NCI-H774 (cell line): ENCODE measurements around the gene MFN2.
"Not testable (repeated sequence)": the region's sequence is repeated elsewhere in the genome, so short reads cannot be mapped to it uniquely, and the experiment has no call there.

Experiments used
- DNase-seq: peaks from one replicate; lab custom pipeline; 2025; lab: John Stamatoyannopoulos, UW

Gene MFN2

GRCh38 chr1:11999236-11999635 lies 19.0 kb downstream of the MFN2 start:
- no peak for DNase-seq

DNA sequence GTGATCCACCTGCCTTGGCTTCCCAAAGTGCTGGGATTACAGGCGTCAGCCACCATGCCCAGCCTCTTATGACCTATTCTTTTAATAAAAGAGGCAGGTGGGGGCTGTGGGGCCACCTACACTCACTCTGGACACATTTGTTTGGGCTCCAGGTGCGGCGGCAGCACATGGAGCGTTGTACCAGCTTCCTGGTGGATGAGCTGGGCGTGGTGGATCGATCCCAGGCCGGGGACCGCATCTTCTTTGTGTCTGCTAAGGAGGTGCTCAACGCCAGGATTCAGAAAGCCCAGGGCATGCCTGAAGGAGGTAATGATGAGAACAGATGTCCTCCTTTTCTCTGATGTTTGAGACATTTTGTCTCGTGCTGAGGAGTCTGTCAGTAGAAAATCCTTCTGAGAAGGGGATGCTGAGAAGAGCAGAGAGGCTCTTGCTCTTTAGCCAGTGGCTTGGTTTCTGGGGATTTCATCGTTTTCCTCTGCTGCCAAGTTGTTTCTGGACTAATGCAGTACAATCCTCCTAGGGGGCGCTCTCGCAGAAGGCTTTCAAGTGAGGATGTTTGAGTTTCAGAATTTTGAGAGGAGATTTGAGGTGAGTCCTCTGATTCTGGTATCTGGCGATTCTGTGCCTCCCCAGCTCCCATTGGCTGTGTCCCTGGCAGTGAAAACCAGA lies 21.1 kb downstream of the MFN2 start:
- DNase-seq: no peak

GRCh38 chr1:12001996-12002493 lies 21.8 kb downstream of the MFN2 start:
- no peak for DNase-seq

DNA sequence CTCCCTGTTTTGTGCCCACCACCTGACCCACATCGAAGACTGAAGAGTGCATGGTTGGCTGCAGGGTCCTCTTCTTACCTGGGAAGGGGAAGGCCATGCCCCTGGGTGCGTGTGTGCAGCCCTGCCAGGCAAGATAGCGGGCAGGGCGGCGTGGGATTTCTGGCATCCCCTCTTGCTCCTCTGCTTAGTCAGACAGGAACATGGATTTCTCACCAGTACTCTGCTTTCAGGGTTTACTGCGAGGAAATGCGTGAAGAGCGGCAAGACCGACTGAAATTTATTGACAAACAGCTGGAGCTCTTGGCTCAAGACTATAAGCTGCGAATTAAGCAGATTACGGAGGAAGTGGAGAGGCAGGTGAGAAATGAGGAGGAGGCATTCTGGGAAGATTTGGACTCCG lies 23.5 kb downstream of the MFN2 start:
- DNase-seq: no peak

DNA sequence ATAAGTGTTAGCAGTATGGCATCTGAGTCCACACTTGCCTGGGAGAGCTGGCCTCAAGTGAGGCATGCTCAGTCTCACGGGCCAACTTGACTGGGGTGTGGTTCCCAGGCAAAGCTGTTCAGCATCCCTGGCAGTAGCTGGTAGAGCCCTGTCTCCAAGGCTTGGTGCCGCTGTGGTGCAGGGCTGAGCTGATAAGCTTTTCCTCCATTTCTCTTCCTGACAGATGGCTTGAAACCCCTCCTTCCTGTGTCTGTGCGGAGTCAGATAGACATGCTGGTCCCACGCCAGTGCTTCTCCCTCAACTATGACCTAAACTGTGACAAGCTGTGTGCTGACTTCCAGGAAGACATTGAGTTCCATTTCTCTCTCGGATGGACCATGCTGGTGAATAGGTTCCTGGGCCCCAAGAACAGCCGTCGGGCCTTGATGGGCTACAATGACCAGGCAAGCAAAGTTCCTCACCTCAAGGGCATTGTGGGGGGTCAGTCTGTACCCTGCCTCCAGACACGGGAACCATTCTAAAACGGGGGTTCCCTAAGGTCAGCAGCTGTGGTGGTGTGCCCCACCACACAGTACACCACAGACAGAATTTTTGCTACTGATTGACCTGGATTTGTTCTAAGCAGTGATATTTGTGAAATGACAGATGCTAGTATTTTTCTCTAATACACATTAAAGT lies 25.4 kb downstream of the MFN2 start:
- DNase-seq: no peak

DNA sequence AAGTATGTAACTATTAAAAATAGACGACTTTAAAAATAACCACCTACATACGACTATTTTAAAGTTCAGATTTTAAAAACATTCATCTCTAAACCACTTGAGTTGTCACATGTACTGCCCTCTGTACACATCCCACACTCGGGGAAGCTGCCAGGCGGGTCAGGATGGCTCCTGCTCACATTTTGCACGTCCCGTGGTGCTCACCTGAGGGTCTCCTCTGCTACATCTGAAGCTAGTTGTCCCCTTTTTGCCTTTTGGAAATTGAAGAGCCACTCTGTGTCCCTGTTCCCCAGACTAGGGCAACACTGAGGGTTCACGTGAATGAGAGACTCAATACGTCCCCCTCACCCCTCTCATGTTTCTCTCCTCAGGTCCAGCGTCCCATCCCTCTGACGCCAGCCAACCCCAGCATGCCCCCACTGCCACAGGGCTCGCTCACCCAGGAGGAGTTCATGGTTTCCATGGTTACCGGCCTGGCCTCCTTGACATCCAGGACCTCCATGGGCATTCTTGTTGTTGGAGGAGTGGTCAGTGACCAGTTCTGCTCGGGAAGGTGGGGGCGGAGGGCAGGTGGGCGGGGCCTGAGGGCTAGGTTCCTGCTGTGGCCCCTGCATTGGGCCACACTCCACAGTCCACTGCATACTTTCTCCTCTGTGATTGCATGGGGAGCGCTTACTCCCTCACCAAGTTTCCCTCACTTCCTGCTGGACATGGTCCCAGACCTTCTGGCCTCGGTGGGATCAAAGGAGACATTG lies 26.1 kb downstream of the MFN2 start:
- DNase-seq: no peak

- DNase-seq: no peak
Measured at GRCh38 chr1:12007204-12007603, 27.0 kb downstream of the MFN2 start.

DNA sequence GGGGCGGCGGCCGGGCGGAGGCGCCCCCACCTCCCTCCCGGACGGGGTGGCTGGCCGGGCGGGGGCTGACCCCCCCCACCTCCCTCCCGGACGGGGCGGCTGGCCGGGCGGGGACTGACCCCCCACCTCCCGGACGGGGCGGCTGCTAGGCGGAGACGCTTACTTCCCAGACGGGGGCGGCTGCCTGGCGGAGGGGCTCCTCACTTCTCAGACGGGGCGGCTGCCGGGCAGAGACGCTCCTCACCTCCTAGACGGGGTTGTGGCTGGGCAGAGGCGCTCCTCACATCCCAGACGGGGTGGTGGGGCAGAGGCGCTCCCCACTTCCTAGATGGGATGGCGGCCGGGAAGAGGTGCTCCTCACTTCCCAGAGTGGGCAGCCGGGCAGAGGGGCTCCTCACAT lies 28.1 kb downstream of the MFN2 start:
- not testable (repeated sequence) for DNase-seq

DNA sequence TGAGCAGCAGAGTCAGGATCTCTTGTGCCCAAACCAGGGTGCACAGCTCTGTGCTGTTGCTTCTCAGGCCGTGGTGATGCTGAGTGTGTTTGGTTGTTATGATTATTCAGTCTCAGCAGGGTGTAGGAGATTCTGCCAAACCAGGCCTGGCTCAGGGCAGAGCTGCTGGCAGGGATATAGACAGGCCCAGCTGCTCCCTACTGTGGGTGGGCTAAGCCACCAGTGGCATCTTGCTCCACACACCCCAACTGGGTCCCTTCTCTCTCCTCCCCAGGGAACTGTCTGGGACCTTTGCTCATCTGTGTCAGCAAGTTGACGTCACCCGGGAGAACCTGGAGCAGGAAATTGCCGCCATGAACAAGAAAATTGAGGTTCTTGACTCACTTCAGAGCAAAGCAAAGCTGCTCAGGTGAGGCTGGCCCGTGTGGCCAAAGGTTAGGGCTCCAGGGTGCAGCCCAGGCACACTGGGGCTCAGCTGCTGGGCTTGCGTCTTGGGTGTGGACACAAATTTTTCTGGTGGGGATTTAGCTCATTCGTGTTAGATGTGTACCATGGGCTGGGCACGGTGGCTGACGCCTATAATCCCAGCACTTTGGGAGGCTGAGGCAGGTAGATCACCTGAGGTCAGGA lies 29.2 kb downstream of the MFN2 start:
- no peak for DNase-seq

- no peak for DNase-seq
Measured at GRCh38 chr1:12010746-12011570, 30.7 kb downstream of the MFN2 start.

DNA sequence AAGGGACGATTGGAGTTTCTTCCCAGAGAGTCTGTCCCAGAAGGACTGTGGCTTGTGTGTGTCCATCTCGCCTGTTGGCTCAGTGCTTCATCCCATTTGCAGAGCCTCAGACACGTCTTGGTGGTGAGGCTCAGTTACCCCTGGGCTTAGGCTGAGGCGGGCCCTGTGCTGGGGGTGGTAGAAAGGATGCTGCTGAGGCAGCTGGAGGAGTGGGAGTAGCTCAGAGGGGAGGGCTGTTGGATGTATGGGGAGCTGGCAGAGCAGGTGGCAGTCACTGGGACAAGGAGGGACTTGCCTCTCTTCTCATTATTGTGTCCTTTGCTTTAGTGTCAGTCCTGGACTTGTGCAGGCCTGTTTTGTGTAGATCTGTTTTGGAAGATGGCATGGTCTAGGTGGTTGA lies 31.8 kb downstream of the MFN2 start:
- DNase-seq: no peak

GRCh38 chr1:12012560-12013316 lies 32.5 kb downstream of the MFN2 start:
- DNase-seq: no peak

GRCh38 chr1:12014141-12014991 lies 34.1 kb downstream of the MFN2 start:
- no peak for DNase-seq

GRCh38 chr1:12015001-12015491 lies 34.8 kb downstream of the MFN2 start:
- DNase-seq: no peak

- no peak for DNase-seq
Measured at GRCh38 chr1:12015499-12015898, 35.3 kb downstream of the MFN2 start.

GRCh38 chr1:12016182-12016581 lies 35.9 kb downstream of the MFN2 start:
- no peak for DNase-seq

DNA sequence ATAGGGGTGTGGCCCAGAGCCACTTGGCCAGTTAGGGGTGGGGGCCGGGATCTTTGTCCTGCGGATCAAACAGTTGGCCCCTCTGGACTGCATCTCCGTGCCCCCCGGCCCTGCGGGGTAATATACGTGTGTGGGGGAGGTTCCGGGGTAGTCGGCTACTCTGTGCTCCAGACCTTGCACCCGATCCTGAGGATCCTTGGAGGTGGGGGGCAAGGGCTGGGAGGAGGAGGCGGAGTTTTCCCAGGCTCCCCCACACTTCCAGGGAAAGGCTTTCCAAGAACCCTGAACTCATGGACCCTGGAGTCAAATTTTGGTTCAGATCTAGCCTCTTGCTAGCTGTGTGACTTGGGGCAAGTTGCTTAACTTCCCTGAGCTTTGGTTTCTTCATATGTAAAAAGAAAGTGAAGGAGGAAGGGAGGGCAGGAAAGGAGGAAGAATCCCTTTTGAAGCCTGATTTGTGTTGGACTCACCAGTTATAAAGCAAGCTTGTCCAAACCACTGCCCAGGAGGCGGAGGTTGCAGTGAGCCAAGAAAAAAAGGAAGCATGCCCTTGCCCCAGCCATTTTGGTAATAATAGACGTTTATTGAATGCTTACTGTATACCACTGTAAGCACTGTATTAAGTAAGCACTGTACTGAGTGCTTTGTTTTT lies 39.7 kb downstream of the MFN2 start:
- DNase-seq: no peak

GRCh38 chr1:12021616-12022015 lies 41.4 kb downstream of the MFN2 start:
- DNase-seq: no peak

- no peak for DNase-seq
Measured at GRCh38 chr1:12022036-12022435, 41.8 kb downstream of the MFN2 start.
